PC-3 (cell line): Measurements from ENCODE around the gene MACROD2.

Source experiments
- EZH2 ChIP-seq: fragments of 300-600 bp; sonication (generic); IDR thresholded peaks from one replicate; pipeline ENCODE4 v1.6.1; 2017; ENCODE audit warnings: antibody characterized with exemption, mild to moderate bottlenecking, low read length; ENCODE audit not compliant: unreplicated experiment
- EZH2phosphoT487 ChIP-seq: fragments of 300-600 bp; sonication (generic); IDR thresholded peaks from 2 replicates; pipeline ENCODE4 v1.6.1; 2018; ENCODE audit warnings: mild to moderate bottlenecking, antibody characterized with exemption, low read length, borderline replicate concordance
- TF ChIP-seq, protein P1 (sequence below): fragments of 300-600 bp; sonication (generic); conservative IDR thresholded peaks from 2 replicates; pipeline ENCODE4 v1.5.1; 2017; ENCODE audit warnings: antibody characterized with exemption, low read depth, mild to moderate bottlenecking, low read length

DNA sequence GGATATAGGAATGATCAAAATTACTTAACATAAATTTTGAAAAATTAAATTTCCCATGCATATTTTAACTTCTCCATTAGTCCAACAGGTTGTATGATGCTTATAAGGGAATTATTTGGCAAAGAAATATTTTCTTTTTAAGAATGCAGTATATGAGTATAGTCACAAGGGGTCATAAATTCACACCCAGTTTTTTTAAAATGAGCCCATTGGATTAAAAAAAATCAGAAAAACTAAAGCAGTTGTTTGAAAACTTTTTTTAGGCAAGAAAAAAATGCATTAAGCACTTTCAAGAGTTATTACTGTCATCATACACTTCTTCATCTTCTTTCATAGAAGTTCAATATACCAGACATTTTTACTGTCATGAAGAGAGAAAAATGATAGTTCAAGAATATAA is 746.3 kb downstream of the MACROD2 start:
- TF ChIP-seq, protein P1, sequence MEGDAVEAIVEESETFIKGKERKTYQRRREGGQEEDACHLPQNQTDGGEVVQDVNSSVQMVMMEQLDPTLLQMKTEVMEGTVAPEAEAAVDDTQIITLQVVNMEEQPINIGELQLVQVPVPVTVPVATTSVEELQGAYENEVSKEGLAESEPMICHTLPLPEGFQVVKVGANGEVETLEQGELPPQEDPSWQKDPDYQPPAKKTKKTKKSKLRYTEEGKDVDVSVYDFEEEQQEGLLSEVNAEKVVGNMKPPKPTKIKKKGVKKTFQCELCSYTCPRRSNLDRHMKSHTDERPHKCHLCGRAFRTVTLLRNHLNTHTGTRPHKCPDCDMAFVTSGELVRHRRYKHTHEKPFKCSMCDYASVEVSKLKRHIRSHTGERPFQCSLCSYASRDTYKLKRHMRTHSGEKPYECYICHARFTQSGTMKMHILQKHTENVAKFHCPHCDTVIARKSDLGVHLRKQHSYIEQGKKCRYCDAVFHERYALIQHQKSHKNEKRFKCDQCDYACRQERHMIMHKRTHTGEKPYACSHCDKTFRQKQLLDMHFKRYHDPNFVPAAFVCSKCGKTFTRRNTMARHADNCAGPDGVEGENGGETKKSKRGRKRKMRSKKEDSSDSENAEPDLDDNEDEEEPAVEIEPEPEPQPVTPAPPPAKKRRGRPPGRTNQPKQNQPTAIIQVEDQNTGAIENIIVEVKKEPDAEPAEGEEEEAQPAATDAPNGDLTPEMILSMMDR, result peak; percentile 52
- TF ChIP-seq EZH2 (no peak), EZH2phosphoT487 (no peak)
